ENCODE results near the gene CNKSR3. TPM values are rescaled to one million over a fixed set of nuclear protein-coding genes. Genes with fewer than 3 reads are reported as not detected.

The CNKSR3 gene
- polyA plus RNA-seq, 3 donors, result not detected

DNA sequence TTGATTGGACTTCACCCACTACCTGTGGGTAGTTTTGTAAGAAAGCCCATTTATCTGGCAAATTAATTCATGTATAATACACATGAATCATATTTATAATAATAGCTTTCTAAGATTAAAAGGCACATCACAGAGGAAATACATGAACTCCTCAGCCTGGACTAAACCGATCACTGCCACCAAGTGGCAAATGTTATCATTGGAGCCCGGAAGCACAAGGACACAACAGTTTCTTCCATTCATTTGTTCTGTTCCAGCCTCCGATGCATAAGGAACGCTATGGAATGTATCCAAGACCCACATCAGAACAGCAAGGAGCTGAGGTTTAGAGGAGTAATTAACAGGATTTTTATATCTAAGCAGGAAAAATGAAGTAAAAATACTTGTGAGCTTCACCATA is 139.9 kb downstream of the CNKSR3 start:
- Histone ChIP-seq H3K79me2 (ENCODE audit: insufficient read depth, low read length) (peaks cover 5% of the 10 kb centered on the region), H3K9me3 (replicated peaks in 1 of 2; ENCODE audit: control insufficient read depth in 1 of 2, insufficient read depth in 1 of 2, low read length in 2 of 2) (no peaks in the 10 kb centered on the region), H3K27me3 (ENCODE audit: control insufficient read depth in 2 of 2, insufficient read depth in 2 of 2, low read length in 2 of 2) (no peaks in the 10 kb centered on the region), H4K20me1 (ENCODE audit: insufficient read depth, low read length) (no peaks in the 10 kb centered on the region), H2AFZ (ENCODE audit: insufficient read depth, low read depth, low read length, poor library complexity, severe bottlenecking) (peak overlapping the region; percentile 55), H3K4me1 (ENCODE audit: control insufficient read depth in 1 of 2, insufficient read depth in 2 of 2, low read length in 2 of 2) (peaks cover 37 to 49% of the 10 kb centered on the region in 2 donors), H3K9ac (ENCODE audit: insufficient read depth, low read length, poor library complexity, severe bottlenecking) (no peak overlapping the region), H3K4me2 (replicated peaks; ENCODE audit: extremely low read depth, low read length, poor library complexity, severe bottlenecking) (peak overlapping the region; percentile 74), H3K36me3 (replicated peaks in 1 of 2; ENCODE audit: control insufficient read depth in 1 of 2, insufficient read depth in 2 of 2, low read length in 2 of 2) (no peaks in the 10 kb centered on the region), H3K4me3 (replicated peaks in 1 of 3; ENCODE audit: low read depth in 2 of 3, low read length in 3 of 3) (peak overlapping the region in 2 of 3 experiments; percentile 32 to 47), H3K27ac (ENCODE audit: low read depth in 1 of 2, low read length in 2 of 2) (peak overlapping the region in 1 of 2 donors; percentile 56)
- Mint-ChIP-seq H3K4me3 (peak overlapping the region; percentile 54 to 88), H3K9me3 (no peaks in the 10 kb centered on the region), H3K27me3 (ENCODE audit: low read depth in 3 of 3) (no peaks in the 10 kb centered on the region), H3K4me1 (peaks cover 50% of the 10 kb centered on the region), H3K36me3 (no peaks in the 10 kb centered on the region), H3K27ac (peak overlapping the region in 2 of 7 donors; percentile 32 to 76)
- intact Hi-C loops (cut with micrococcal nuclease), result no loop called here
- no CpG with 5 or more reads among the region's 4 CpGs for WGBS (ENCODE audit: insufficient coverage)
- DNase-seq, result peak in 2 of 3 donors; percentile 34 to 35
- TF ChIP-seq, protein P1, sequence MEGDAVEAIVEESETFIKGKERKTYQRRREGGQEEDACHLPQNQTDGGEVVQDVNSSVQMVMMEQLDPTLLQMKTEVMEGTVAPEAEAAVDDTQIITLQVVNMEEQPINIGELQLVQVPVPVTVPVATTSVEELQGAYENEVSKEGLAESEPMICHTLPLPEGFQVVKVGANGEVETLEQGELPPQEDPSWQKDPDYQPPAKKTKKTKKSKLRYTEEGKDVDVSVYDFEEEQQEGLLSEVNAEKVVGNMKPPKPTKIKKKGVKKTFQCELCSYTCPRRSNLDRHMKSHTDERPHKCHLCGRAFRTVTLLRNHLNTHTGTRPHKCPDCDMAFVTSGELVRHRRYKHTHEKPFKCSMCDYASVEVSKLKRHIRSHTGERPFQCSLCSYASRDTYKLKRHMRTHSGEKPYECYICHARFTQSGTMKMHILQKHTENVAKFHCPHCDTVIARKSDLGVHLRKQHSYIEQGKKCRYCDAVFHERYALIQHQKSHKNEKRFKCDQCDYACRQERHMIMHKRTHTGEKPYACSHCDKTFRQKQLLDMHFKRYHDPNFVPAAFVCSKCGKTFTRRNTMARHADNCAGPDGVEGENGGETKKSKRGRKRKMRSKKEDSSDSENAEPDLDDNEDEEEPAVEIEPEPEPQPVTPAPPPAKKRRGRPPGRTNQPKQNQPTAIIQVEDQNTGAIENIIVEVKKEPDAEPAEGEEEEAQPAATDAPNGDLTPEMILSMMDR (IDR thresholded peaks at IDR 0.05), result peak; percentile 70

DNA sequence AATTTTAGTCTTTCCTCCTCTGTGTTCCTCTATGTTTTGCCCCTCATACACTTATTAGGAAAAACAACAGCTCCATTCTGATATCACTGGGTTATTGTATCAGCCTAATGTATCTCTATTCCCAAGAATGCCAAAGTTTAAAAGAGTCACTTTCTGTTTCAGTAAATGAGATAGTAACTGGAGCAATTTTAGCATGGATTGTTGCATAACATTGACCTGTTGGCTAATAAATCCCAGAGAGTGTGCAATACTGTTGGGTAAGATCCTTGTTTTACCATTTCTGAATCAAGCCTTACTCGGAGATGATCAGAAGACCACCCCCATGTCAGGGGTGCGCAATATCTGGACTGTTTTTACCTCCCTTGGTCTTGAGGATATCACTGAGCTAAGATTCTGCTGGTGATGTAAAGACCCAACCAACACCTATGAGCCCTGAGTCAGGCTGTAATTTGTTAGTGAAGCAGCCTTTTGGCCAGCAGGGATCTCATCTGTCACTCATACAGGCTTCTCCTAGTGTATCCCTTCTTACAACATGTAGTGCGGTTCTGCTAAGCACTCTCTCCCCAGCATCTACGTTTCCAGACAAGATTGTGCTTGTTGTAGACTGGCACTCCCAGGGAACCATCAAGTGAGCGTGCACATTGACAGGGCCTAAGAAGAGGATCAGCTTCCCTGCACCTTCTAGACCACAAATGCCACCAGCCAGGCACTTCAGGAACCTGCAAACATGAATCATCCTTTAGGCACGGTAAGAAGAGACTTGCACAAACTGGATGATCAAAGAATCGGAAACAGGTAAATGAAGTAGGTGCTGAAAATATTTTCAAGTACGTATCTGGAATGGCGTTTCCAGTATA is 142.4 kb downstream of the CNKSR3 start:
- Histone ChIP-seq H3K4me1 (ENCODE audit: control insufficient read depth in 1 of 2, insufficient read depth in 2 of 2, low read length in 2 of 2) (peaks cover 37 to 49% of the 10 kb centered on the region in 2 donors), H3K9ac (ENCODE audit: insufficient read depth, low read length, poor library complexity, severe bottlenecking) (no peak overlapping the region), H3K27me3 (ENCODE audit: control insufficient read depth in 2 of 2, insufficient read depth in 2 of 2, low read length in 2 of 2) (no peaks in the 10 kb centered on the region), H3K36me3 (replicated peaks in 1 of 2; ENCODE audit: control insufficient read depth in 1 of 2, insufficient read depth in 2 of 2, low read length in 2 of 2) (no peaks in the 10 kb centered on the region), H4K20me1 (ENCODE audit: insufficient read depth, low read length) (no peaks in the 10 kb centered on the region), H3K79me2 (ENCODE audit: insufficient read depth, low read length) (peaks cover 5% of the 10 kb centered on the region), H3K4me2 (replicated peaks; ENCODE audit: extremely low read depth, low read length, poor library complexity, severe bottlenecking) (peak overlapping the region; percentile 65), H3K27ac (ENCODE audit: low read depth in 1 of 2, low read length in 2 of 2) (peak overlapping the region; percentile 44 to 76), H3K4me3 (replicated peaks in 1 of 3; ENCODE audit: low read depth in 2 of 3, low read length in 3 of 3) (peak overlapping the region in 1 of 3 experiments; percentile 54), H2AFZ (ENCODE audit: insufficient read depth, low read depth, low read length, poor library complexity, severe bottlenecking) (no peak overlapping the region), H3K9me3 (replicated peaks in 1 of 2; ENCODE audit: control insufficient read depth in 1 of 2, insufficient read depth in 1 of 2, low read length in 2 of 2) (no peaks in the 10 kb centered on the region)
- peaks cover 53% of the 10 kb centered on the region for H3K4me1 Mint-ChIP-seq
- H3K27ac Mint-ChIP-seq, result peak overlapping the region; percentile 88 to 95 (median 94)
- peak overlapping the region; percentile 56 to 84 for H3K4me3 Mint-ChIP-seq
- peak in 2 of 3 donors; percentile 64 to 73 for DNase-seq
- 45% methylated on average over 3 of the region's 9 CpGs for WGBS (ENCODE audit: insufficient coverage)
- intact Hi-C loops (cut with micrococcal nuclease), result loop anchor here in 1 of 2 donors (5.0 kb wide), 1 partner anchor 66 kb away; no protein-coding TSS in a partner anchor
- TF ChIP-seq, protein P1 (IDR thresholded peaks at IDR 0.05), result no peak
- H3K27me3 Mint-ChIP-seq (ENCODE audit: low read depth in 3 of 3), result no peaks in the 10 kb centered on the region
- H3K9me3 Mint-ChIP-seq, result no peaks in the 10 kb centered on the region
- H3K36me3 Mint-ChIP-seq, result no peaks in the 10 kb centered on the region

Data from CD14-positive monocyte (primary cell).